ENCODE measurements around the gene CCDC60. TPM values are rescaled to one million over a fixed set of nuclear protein-coding genes. Genes with fewer than 3 reads are reported as not detected.

CCDC60 gene
- total RNA-seq, 1 experiment from 2014 or later, result not detected

GRCh38 chr12:119296535-119296934 lies 38.0 kb upstream of the CCDC60 start:
- intact Hi-C loops (cut with micrococcal nuclease), result no loop called here
- BruUV-seq (replicated peaks), result no TSS peak
- no peak for ATAC-seq
- Histone ChIP-seq H3K4me1 (ENCODE audit: control insufficient read depth in 1 of 2, insufficient read depth in 2 of 2, low read length in 2 of 2) (no peaks in the 10 kb centered on the region), H3K4me3 (replicated peaks in 1 of 2; ENCODE audit: low read depth in 1 of 2, low read length in 2 of 2) (no peak overlapping the region), H3K9me2 (ENCODE audit: insufficient read depth) (no peaks in the 10 kb centered on the region), H4K20me1 (ENCODE audit: insufficient read depth) (no peaks in the 10 kb centered on the region), H3K27ac (ENCODE audit: low read depth, low read length) (no peak overlapping the region), H2AFZ (ENCODE audit: low read depth, low read length, poor library complexity, severe bottlenecking) (no peak overlapping the region), H3K4me2 (ENCODE audit: low read length) (no peak overlapping the region), H3K27me3 (ENCODE audit: insufficient read depth, low read length) (peaks cover 41% of the 10 kb centered on the region; the same call in 1 of the 2 replicates), H3K79me2 (ENCODE audit: insufficient read depth, low read length) (no peaks in the 10 kb centered on the region), H3K9me3 (ENCODE audit: control insufficient read depth in 1 of 2, insufficient read depth in 1 of 2, low read depth in 1 of 2, low read length in 2 of 2) (no peaks in the 10 kb centered on the region), H3K9ac (ENCODE audit: low read length) (no peak overlapping the region), H3K36me3 (ENCODE audit: control insufficient read depth in 1 of 2, insufficient read depth in 2 of 2, low read length in 2 of 2) (no peaks in the 10 kb centered on the region)
- no peak for DNase-seq (ENCODE audit: low read depth, low spot score)
- POLR2A ChIA-PET, result no interaction called here
- RAD21 ChIA-PET (ENCODE audit: low non-redundant PET in 1 of 2, low total read pairs in 2 of 2, uncharacterized antibody in 2 of 2, unreplicated experiment in 2 of 2), result no interaction called here
- TF ChIP-seq TCF7L2 (IDR thresholded peaks at IDR 0.05; ENCODE audit: borderline replicate concordance, extremely low read depth, insufficient read depth, insufficient read length) (no peak), MAX (IDR thresholded peaks at IDR 0.05) (no peak), SP1 (IDR thresholded peaks at IDR 0.05; ENCODE audit: low read depth) (no peak), CBX3 (IDR thresholded peaks at IDR 0.05; ENCODE audit: low read depth) (no peak), SRF (IDR thresholded peaks at IDR 0.05; ENCODE audit: low read depth) (no peak), ELF1 (IDR thresholded peaks at IDR 0.05; ENCODE audit: borderline replicate concordance, low read depth) (no peak), POLR2A (IDR thresholded peaks at IDR 0.05; ENCODE audit: borderline replicate concordance, extremely low read depth, insufficient read depth, insufficient read length) (no peak), FOSL1 (IDR thresholded peaks at IDR 0.05; ENCODE audit: low read depth) (no peak), YY1 (IDR thresholded peaks at IDR 0.05; ENCODE audit: extremely low read depth, insufficient replicate concordance, low read depth, low read length) (no peak), RAD21 (IDR thresholded peaks at IDR 0.05; ENCODE audit: low read depth) (no peak), ATF3 (IDR thresholded peaks at IDR 0.05) (no peak)
- CTCF ChIA-PET, result no interaction called here

- H3K27ac ChIP-seq (ENCODE audit: low read depth, low read length), result no peak overlapping the region
- no peak overlapping the region for H3K4me3 ChIP-seq (replicated peaks in 1 of 2; ENCODE audit: low read depth in 1 of 2, low read length in 2 of 2)
- ChIA-PET CTCF (no interaction called here), RAD21 (ENCODE audit: low non-redundant PET in 1 of 2, low total read pairs in 2 of 2, uncharacterized antibody in 2 of 2, unreplicated experiment in 2 of 2) (no interaction called here), POLR2A (no interaction called here)
- H2AFZ ChIP-seq (ENCODE audit: low read depth, low read length, poor library complexity, severe bottlenecking), result no peak overlapping the region
- no peaks in the 10 kb centered on the region for H3K9me3 ChIP-seq (ENCODE audit: control insufficient read depth in 1 of 2, insufficient read depth in 1 of 2, low read depth in 1 of 2, low read length in 2 of 2)
- H3K79me2 ChIP-seq (ENCODE audit: insufficient read depth, low read length), result no peaks in the 10 kb centered on the region
- H3K27me3 ChIP-seq (ENCODE audit: insufficient read depth, low read length), result peaks cover 27% of the 10 kb centered on the region; the same call in 1 of the 2 replicates
- no peak for DNase-seq (ENCODE audit: low read depth, low spot score)
- no peak for ATAC-seq
- H3K4me2 ChIP-seq (ENCODE audit: low read length), result no peak overlapping the region
- no peaks in the 10 kb centered on the region for H3K9me2 ChIP-seq (ENCODE audit: insufficient read depth)
- no peaks in the 10 kb centered on the region for H3K36me3 ChIP-seq (ENCODE audit: control insufficient read depth in 1 of 2, insufficient read depth in 2 of 2, low read length in 2 of 2)
- no peak for TF ChIP-seq CEBPB (IDR thresholded peaks at IDR 0.05; ENCODE audit: low read depth)
- H3K4me1 ChIP-seq (ENCODE audit: control insufficient read depth in 1 of 2, insufficient read depth in 2 of 2, low read length in 2 of 2), result no peaks in the 10 kb centered on the region
- intact Hi-C loops (cut with micrococcal nuclease), result no loop called here
- no peak overlapping the region for H3K9ac ChIP-seq (ENCODE audit: low read length)
- BruUV-seq (replicated peaks), result no TSS peak
- no peaks in the 10 kb centered on the region for H4K20me1 ChIP-seq (ENCODE audit: insufficient read depth)
Measured at GRCh38 chr12:119299130-119299529, 35.4 kb upstream of the CCDC60 start.

All from HCT116 (cell line).